HepG2 (cell line): ENCODE measurements around the gene SLA2. TPM values are rescaled to one million over a fixed set of nuclear protein-coding genes. Genes with fewer than 3 reads are reported as not detected.

Experiments
- DNMT1 ChIP-seq: sonication (generic); formaldehyde crosslinking; IDR thresholded peaks from 2 replicates; pipeline ENCODE4 v1.5.1; 2020; ENCODE audit warnings: mild to moderate bottlenecking, missing genetic modification reagents
- E2F2 ChIP-seq: sonication (generic); formaldehyde crosslinking; IDR thresholded peaks from 2 replicates; pipeline ENCODE4 v1.4.0; 2020; ENCODE audit warnings: missing genetic modification reagents, borderline replicate concordance
- FIP1L1 ChIP-seq: fragments of 200-400 bp; formaldehyde crosslinking; IDR thresholded peaks from 2 replicates; pipeline ENCODE4 v1.6.1; 2018; ENCODE audit warnings: low read depth, mild to moderate bottlenecking, low read length, moderate library complexity, borderline replicate concordance; ENCODE audit not compliant: insufficient read depth
- ISX ChIP-seq: sonication (generic); formaldehyde crosslinking; conservative IDR thresholded peaks from 2 replicates; pipeline ENCODE4 v1.5.0; 2020; ENCODE audit warnings: missing genetic modification reagents
- LBX2 ChIP-seq: sonication (generic); formaldehyde crosslinking; IDR thresholded peaks from 2 replicates; pipeline ENCODE4 v1.5.0; 2020; ENCODE audit warnings: missing genetic modification reagents, mild to moderate bottlenecking, borderline replicate concordance
- MYPOP ChIP-seq: sonication (generic); formaldehyde crosslinking; IDR thresholded peaks from 2 replicates; pipeline ENCODE4 v1.8.1; 2023; ENCODE audit warnings: mild to moderate bottlenecking, moderate library complexity, missing genetic modification reagents
- NFE2L1 ChIP-seq: sonication (generic); formaldehyde crosslinking; IDR thresholded peaks from 2 replicates; pipeline ENCODE4 v1.4.0; 2020; ENCODE audit warnings: missing genetic modification reagents, mild to moderate bottlenecking, borderline replicate concordance
- NR2C2 ChIP-seq: sonication (generic); formaldehyde crosslinking; IDR thresholded peaks from 2 replicates; pipeline ENCODE4 v1.4.0; 2020; ENCODE audit warnings: missing genetic modification reagents, mild to moderate bottlenecking, moderate library complexity, borderline replicate concordance
- NRL ChIP-seq: sonication (generic); formaldehyde crosslinking; IDR thresholded peaks from 2 replicates; pipeline ENCODE4 v1.5.0; 2020; ENCODE audit warnings: missing genetic modification reagents, mild to moderate bottlenecking, moderate library complexity, borderline replicate concordance
- POGK ChIP-seq: sonication (generic); formaldehyde crosslinking; conservative IDR thresholded peaks from 2 replicates; pipeline ENCODE4 v1.8.0; 2022; ENCODE audit warnings: mild to moderate bottlenecking, moderate library complexity, missing genetic modification reagents
- TRIM24 ChIP-seq: sonication (generic); formaldehyde crosslinking; IDR thresholded peaks from 2 replicates; pipeline ENCODE4 v1.8.0; 2022; ENCODE audit warnings: mild to moderate bottlenecking, missing genetic modification reagents
- ZBTB7A ChIP-seq: sonication (generic); formaldehyde crosslinking; IDR thresholded peaks from 2 replicates; pipeline ENCODE4 v1.8.0; 2022; ENCODE audit warnings: mild to moderate bottlenecking, missing genetic modification reagents
- ZBTB8A ChIP-seq: sonication (generic); formaldehyde crosslinking; IDR thresholded peaks from 2 replicates; pipeline ENCODE4 v1.4.0; 2020; ENCODE audit warnings: mild to moderate bottlenecking, low read depth, missing genetic modification reagents, borderline replicate concordance
- ZGPAT ChIP-seq: IDR thresholded peaks from 2 replicates; pipeline ENCODE4 v1.6.1; 2016; ENCODE audit warnings: mild to moderate bottlenecking
- ZNF275 ChIP-seq: sonication (generic); formaldehyde crosslinking; IDR thresholded peaks from 2 replicates; pipeline ENCODE4 v1.8.0; 2022; ENCODE audit warnings: missing genetic modification reagents, mild to moderate bottlenecking, inconsistent platforms, borderline replicate concordance
- ZNF30 ChIP-seq: sonication (generic); formaldehyde crosslinking; IDR thresholded peaks from 2 replicates; pipeline ENCODE4 v1.5.0; 2020; ENCODE audit warnings: mild to moderate bottlenecking, missing genetic modification reagents
- ZNF33B ChIP-seq: sonication (generic); formaldehyde crosslinking; IDR thresholded peaks from 2 replicates; pipeline ENCODE4 v1.5.1; 2020; ENCODE audit warnings: mild to moderate bottlenecking, missing genetic modification reagents
- ZNF552 ChIP-seq: sonication (generic); formaldehyde crosslinking; IDR thresholded peaks from 2 replicates; pipeline ENCODE4 v1.9.0; 2022; ENCODE audit warnings: missing genetic modification reagents, mild to moderate bottlenecking, borderline replicate concordance
- ZNF605 ChIP-seq: sonication (generic); formaldehyde crosslinking; IDR thresholded peaks from 2 replicates; pipeline ENCODE4 v1.8.0; 2022; ENCODE audit warnings: mild to moderate bottlenecking, missing genetic modification reagents
- ZNF768 ChIP-seq: sonication (generic); formaldehyde crosslinking; IDR thresholded peaks from 2 replicates; pipeline ENCODE4 v1.4.0; 2020; ENCODE audit warnings: missing genetic modification reagents
- ZNF792 ChIP-seq: IDR thresholded peaks from 2 replicates; pipeline ENCODE4 v1.6.1; 2016
- polyA plus RNA-seq, 8 experiments: library from polyadenylated mRNA; depleted of rRNA in 3 of 8; stranded (reverse) in 7 of 8; unstranded in 1 of 8; fragments of >200 nt; fragmentation: Illumina TruSeq in 4 of 8; extraction: Trizol in 4 of 8; gene quantifications; 2 replicates each; pipeline versions ENCODE4 v1.2.1 to v1.2.3, GENCODE V29; 2011 to 2016; ENCODE audit warnings: low read depth in 4 of 8, missing spikeins in 1 of 8, mixed read lengths in 1 of 8; ENCODE audit not compliant: insufficient read depth in 1 of 8
- total RNA-seq, 5 experiments: library from RNA; depleted of rRNA; stranded (reverse); fragments of >200 nt; fragmentation: Illumina TruSeq; extraction: Trizol; gene quantifications; 2 replicates each; pipeline ENCODE4 v1.2.3, GENCODE V29; 2016; ENCODE audit warnings: low read depth in 1 of 5

The SLA2 gene
- total and polyA plus RNA-seq, 2 of the 13 experiments (the other 11 are each of a cell fraction or from before 2014, with no cell fraction given), result 1.6 to 3.6 TPM

GRCh38 chr20:36605399-36606157 lies 40.4 kb downstream of the SLA2 start, which contains the start of gene RAB5IF (continued):
- peak; percentile 44; the same call in 1 of the 2 replicates for TF ChIP-seq LBX2 (CRISPR knock-in tag)
- no peak for TF ChIP-seq ZNF30 (CRISPR knock-in tag)
- peak; percentile 97 for TF ChIP-seq DNMT1 (CRISPR knock-in tag)
- peak; percentile 99 for TF ChIP-seq ZGPAT
- peak; percentile 80; the same call in 1 of the 2 replicates for TF ChIP-seq NRL
- TF ChIP-seq ZNF792, result peak; percentile 97
- TF ChIP-seq ZNF275 (CRISPR knock-in tag), result peak; percentile 71; the same call in 1 of the 2 replicates
- TF ChIP-seq NFE2L1 (CRISPR knock-in tag), result no peak
- no peak for TF ChIP-seq FIP1L1
- TF ChIP-seq NR2C2, result peak; percentile 90
- TF ChIP-seq ZNF552 (CRISPR knock-in tag), result peak; percentile 84
- peak; percentile 90; the same call in 1 of the 2 replicates for TF ChIP-seq E2F2 (CRISPR knock-in tag)
- TF ChIP-seq ZNF768 (CRISPR knock-in tag), result peak; percentile 58
- TF ChIP-seq POGK (CRISPR knock-in tag), result peak; percentile 96
- no peak for TF ChIP-seq ZBTB8A (CRISPR knock-in tag)
- no peak for TF ChIP-seq TRIM24
- TF ChIP-seq ZNF33B (CRISPR knock-in tag), result no peak; the same call in 1 of the 2 replicates
- TF ChIP-seq MYPOP (CRISPR knock-in tag), result peak; percentile 95
- peak; percentile 85; the same call in 1 of the 2 replicates for TF ChIP-seq ZBTB7A
- no peak; the same call in 1 of the 2 replicates for TF ChIP-seq ISX
- peak; percentile 96 for TF ChIP-seq ZNF605
